ENCODE data around the gene VWF. TPM values are rescaled to one million over a fixed set of nuclear protein-coding genes. Genes with fewer than 3 reads are reported as not detected.
"Not testable (repeated sequence)": the region's sequence is repeated elsewhere in the genome, so short reads cannot be mapped to it uniquely, and the experiment has no call there.

The VWF gene
- total RNA-seq, 1 donor from 2014 or later: not detected

DNA sequence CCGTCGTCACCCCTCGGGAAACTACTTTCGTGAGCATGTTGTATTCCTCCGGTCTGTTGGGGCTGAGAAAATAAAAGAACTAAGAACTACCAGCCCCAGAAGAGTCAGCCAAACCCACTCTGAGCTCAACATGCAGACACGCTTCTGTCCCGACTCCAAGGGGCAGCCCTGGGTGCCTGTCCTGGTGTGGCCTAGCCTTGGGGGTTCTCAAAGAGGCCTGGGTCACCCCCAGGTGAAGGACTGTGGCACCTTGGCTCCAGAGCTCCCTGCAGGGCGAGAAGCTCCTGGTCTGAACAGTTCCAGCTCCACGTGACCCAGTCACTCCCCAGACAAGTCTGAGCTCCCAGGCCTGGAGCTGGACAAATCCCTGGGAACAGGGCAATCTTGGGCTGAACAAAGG, 87.0 kb downstream of the VWF start:
- H3K4me3 Mint-ChIP-seq: no peak overlapping the region
- no peak for DNase-seq (ENCODE audit: low spot score)
- peaks cover 7% of the 10 kb centered on the region for H3K4me1 Mint-ChIP-seq (ENCODE audit: low read depth)
- no peak overlapping the region for H3K27ac Mint-ChIP-seq
- no peaks in the 10 kb centered on the region for H3K9me3 Mint-ChIP-seq
- intact Hi-C loops (cut with micrococcal nuclease): no loop called here
- no peaks in the 10 kb centered on the region for H3K36me3 Mint-ChIP-seq (ENCODE audit: low read depth)
- no peaks in the 10 kb centered on the region for H3K27me3 Mint-ChIP-seq (ENCODE audit: insufficient read depth)

DNA sequence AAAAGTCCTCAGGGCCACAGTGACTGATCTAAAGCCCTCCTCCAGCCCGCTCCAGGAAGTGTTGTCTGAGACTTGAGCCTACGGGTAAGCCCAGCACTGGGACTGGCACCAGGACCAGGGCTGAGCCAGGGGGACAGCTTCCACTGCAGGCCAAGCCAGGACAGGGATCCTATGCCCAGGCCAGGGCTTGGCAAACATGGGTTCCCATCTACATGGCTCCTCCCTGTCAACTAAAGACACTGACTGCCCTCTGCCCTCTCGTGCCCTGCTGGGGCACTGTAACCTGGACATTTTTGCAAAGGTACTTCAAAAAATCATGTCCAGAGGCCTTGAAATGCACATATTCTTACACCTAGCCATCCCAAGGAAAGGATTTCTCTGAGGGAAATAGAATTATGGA, 88.0 kb downstream of the VWF start:
- Mint-ChIP-seq H3K36me3 (ENCODE audit: low read depth) (no peaks in the 10 kb centered on the region), H3K27me3 (ENCODE audit: insufficient read depth) (peaks cover 2% of the 10 kb centered on the region), H3K27ac (no peak overlapping the region), H3K4me1 (ENCODE audit: low read depth) (peaks cover 7% of the 10 kb centered on the region), H3K9me3 (no peaks in the 10 kb centered on the region), H3K4me3 (no peak overlapping the region)
- intact Hi-C loops (cut with micrococcal nuclease): no loop called here
- DNase-seq (ENCODE audit: low spot score): no peak

DNA sequence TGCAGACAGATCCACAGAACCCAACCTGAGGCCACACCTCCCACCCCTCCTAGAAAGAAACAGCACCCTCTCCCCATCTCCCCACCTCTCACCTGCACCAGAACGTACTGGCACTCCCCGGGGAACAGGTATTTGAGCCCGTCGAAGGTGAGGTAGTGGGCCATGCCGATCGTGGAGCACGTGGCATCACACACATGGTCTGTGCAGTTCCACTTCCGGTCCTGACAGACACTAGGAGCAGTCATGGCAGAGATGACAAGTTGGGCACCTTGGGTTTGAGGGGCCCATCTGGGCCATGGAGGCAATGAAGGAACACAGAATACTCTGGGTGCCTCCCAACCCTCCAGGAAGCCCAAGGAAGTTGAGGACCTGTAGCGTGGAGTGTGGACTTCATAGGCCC, 89.9 kb downstream of the VWF start:
- DNase-seq (ENCODE audit: low spot score): no peak
- intact Hi-C loops (cut with micrococcal nuclease): no loop called here
- Mint-ChIP-seq H3K27me3 (ENCODE audit: insufficient read depth) (peaks cover 2% of the 10 kb centered on the region), H3K4me1 (ENCODE audit: low read depth) (no peaks in the 10 kb centered on the region), H3K4me3 (no peak overlapping the region), H3K36me3 (ENCODE audit: low read depth) (no peaks in the 10 kb centered on the region), H3K27ac (no peak overlapping the region), H3K9me3 (no peaks in the 10 kb centered on the region)

DNA sequence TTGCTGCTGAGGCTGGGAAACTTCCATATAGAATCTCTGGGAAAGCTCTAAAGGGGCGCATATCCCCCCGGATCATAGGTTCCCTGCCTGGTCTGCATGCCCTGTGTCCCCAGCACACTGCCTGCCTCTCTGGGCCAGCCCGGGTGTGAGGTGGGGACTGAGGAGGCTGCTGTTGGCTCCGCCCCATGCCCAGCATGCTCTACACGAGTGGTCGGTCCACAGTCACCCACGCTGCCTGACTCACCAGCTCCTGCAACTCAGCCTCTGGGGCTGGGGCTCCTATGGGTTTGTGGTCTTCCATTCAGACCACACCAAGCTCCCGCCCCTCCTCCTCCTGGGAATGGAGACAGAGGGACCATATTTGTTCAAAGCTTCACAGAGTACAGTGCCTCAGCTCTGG, 90.9 kb downstream of the VWF start:
- Mint-ChIP-seq H3K4me1 (ENCODE audit: low read depth) (no peaks in the 10 kb centered on the region), H3K4me3 (no peak overlapping the region), H3K27me3 (ENCODE audit: insufficient read depth) (peaks cover 2% of the 10 kb centered on the region), H3K27ac (no peak overlapping the region), H3K36me3 (ENCODE audit: low read depth) (no peaks in the 10 kb centered on the region), H3K9me3 (no peaks in the 10 kb centered on the region)
- no peak for DNase-seq (ENCODE audit: low spot score)
- intact Hi-C loops (cut with micrococcal nuclease): no loop called here

DNA sequence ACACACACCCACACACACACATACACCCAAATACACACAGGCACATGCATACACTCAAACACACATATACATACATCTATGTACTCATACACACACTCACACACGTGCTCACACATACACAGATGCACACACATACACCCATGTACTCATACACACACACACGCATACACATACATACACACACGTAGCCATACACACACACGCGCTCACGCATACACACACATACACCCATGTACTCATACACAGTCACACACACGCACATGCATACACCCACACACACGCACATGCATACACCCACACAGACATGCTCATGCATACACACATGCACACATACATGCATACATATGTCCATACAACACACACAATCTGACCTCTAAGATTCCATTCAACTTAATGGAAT, 91.7 kb downstream of the VWF start:
- no peak for DNase-seq (ENCODE audit: low spot score)
- Mint-ChIP-seq H3K27me3 (ENCODE audit: insufficient read depth) (peaks cover 2% of the 10 kb centered on the region), H3K4me1 (ENCODE audit: low read depth) (no peaks in the 10 kb centered on the region), H3K36me3 (ENCODE audit: low read depth) (no peaks in the 10 kb centered on the region), H3K4me3 (no peak overlapping the region), H3K9me3 (no peaks in the 10 kb centered on the region), H3K27ac (no peak overlapping the region)
- intact Hi-C loops (cut with micrococcal nuclease): no loop called here

DNA sequence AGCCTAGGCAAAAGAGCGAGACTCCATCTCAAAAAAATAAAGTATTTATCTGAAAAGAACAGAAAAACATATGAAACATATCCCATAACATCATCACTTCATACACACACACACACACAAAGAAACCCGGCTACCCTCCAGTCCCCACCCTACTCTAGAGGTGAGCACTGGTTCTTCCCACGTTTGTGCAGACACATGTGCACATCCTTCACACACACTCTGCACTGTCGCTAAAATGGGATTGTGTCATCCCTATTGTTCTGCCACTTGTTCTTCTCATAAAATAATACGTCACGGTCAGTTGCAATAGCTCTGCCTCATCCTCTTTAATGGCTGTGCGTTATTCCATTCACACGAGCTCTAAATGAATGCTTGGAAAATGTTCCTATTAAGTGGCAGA, 93.5 kb downstream of the VWF start:
- no peaks in the 10 kb centered on the region for H3K9me3 Mint-ChIP-seq

DNA sequence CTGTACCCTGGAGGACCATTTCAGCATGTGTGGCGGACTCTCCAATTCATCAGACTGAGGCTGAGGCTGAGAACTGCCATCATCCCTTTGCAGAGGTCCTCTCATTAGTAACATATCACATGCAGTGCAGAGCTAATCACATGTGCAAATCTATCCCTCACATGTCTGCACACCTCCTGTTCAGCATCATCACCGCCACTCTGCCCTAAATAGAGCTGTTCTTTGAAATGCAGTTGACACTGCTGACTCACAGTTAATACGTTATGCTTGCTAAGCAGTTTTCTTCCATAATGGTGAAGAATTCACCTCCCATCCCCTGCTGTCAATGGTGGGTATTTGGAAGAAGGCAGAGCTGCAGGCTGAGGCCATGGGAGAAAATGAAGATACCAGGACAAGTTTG, 94.4 kb downstream of the VWF start:
- no peaks in the 10 kb centered on the region for H3K4me1 Mint-ChIP-seq (ENCODE audit: low read depth)
- H3K36me3 Mint-ChIP-seq (ENCODE audit: low read depth): no peaks in the 10 kb centered on the region
- no peak overlapping the region for H3K27ac Mint-ChIP-seq
- intact Hi-C loops (cut with micrococcal nuclease): no loop called here
- no peaks in the 10 kb centered on the region for H3K9me3 Mint-ChIP-seq
- H3K27me3 Mint-ChIP-seq (ENCODE audit: insufficient read depth): peaks cover 2% of the 10 kb centered on the region
- DNase-seq (ENCODE audit: low spot score): no peak
- H3K4me3 Mint-ChIP-seq: no peak overlapping the region

More for the DNA sequence above, 93.5 kb downstream of the VWF start:
- no peaks in the 10 kb centered on the region for H3K4me1 Mint-ChIP-seq (ENCODE audit: low read depth)
- no peaks in the 10 kb centered on the region for H3K36me3 Mint-ChIP-seq (ENCODE audit: low read depth)
- intact Hi-C loops (cut with micrococcal nuclease): no loop called here
- H3K4me3 Mint-ChIP-seq: no peak overlapping the region
- peaks cover 2% of the 10 kb centered on the region for H3K27me3 Mint-ChIP-seq (ENCODE audit: insufficient read depth)
- no peak overlapping the region for H3K27ac Mint-ChIP-seq
- no peak for DNase-seq (ENCODE audit: low spot score)

DNA sequence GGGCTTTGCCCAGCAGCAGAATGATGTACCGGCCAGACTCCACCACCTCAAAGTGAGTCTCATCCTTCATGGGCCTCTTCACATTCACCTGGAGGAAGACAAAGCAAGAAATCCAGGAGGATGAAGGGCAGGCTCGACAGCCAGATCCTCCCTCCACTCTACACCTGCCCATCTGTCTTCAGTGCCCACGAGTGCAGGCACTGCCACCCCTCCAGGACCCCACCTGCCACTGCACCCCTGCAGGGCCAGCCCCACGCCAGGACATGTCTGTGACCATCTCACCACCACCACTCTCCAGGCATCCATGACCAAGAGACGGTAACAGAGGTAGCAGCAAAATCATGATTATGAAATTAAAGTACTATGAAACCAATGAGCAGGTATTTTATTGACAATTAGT, 95.1 kb downstream of the VWF start:
- DNase-seq (ENCODE audit: low spot score): no peak
- Mint-ChIP-seq H3K9me3 (no peaks in the 10 kb centered on the region), H3K27ac (no peak overlapping the region), H3K27me3 (ENCODE audit: insufficient read depth) (peaks cover 2% of the 10 kb centered on the region), H3K4me1 (ENCODE audit: low read depth) (no peaks in the 10 kb centered on the region), H3K4me3 (no peak overlapping the region), H3K36me3 (ENCODE audit: low read depth) (no peaks in the 10 kb centered on the region)
- intact Hi-C loops (cut with micrococcal nuclease): no loop called here

DNA sequence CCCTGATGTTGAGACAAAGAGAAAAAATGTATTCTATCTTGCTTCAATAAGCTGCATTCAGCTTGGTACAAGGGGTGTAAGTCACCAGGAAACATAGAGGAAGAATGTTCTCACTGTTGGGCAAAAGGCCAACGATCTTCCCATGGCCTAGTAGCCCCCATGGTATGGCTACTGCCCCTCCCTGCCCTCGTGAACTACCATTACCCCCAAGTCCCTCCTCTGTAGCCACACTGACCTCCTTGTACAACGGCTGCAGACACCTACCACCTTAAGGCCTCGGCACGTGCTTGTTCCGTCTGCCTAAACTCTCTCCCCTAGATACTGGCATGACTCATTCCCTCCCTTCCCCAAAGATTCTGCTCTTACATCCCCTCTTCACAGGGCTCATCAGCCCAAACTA, 97.5 kb downstream of the VWF start:
- Mint-ChIP-seq H3K4me3 (no peak overlapping the region), H3K27ac (no peak overlapping the region)
- intact Hi-C loops (cut with micrococcal nuclease): no loop called here

DNA sequence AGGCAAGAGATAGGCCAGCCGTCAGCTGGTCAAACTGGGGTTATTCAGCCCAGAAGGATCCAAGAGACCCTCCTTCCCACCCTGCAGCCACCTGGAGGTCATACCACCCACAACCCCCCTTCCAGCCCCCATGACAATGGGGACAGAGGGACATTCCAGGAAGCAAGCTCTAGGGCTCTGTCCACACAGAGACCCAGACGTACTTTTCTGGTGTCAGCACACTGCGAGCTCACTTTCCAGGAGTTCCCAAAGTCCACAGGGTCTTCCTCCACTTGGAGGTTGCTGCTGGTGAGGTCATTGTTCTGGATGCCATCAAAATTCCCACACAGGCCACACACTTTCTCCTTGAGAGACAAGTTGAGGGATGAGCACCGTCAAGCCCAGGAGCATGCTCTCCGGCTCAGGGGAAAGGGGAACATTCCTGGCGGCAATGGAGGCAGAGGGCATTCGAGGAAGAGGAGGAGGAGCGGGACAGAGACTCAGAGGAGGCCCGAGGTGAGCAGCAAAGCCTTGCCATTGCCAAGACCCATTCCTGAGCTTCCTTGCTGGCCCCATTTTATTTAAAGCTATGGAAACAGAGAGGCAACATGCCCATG, 98.7 kb downstream of the VWF start:
- H3K9me3 Mint-ChIP-seq; H3K36me3 Mint-ChIP-seq (ENCODE audit: low read depth); H3K27ac Mint-ChIP-seq; H3K4me1 Mint-ChIP-seq (ENCODE audit: low read depth); DNase-seq (ENCODE audit: low spot score); intact Hi-C loops (cut with micrococcal nuclease); H3K27me3 Mint-ChIP-seq (ENCODE audit: insufficient read depth); H3K4me3 Mint-ChIP-seq: not testable (repeated sequence)

More for the DNA sequence above, 97.5 kb downstream of the VWF start:
- Mint-ChIP-seq H3K4me1 (ENCODE audit: low read depth) (no peaks in the 10 kb centered on the region), H3K9me3 (no peaks in the 10 kb centered on the region), H3K27me3 (ENCODE audit: insufficient read depth) (peaks cover 1% of the 10 kb centered on the region), H3K36me3 (ENCODE audit: low read depth) (no peaks in the 10 kb centered on the region)
- no peak for DNase-seq (ENCODE audit: low spot score)

DNA sequence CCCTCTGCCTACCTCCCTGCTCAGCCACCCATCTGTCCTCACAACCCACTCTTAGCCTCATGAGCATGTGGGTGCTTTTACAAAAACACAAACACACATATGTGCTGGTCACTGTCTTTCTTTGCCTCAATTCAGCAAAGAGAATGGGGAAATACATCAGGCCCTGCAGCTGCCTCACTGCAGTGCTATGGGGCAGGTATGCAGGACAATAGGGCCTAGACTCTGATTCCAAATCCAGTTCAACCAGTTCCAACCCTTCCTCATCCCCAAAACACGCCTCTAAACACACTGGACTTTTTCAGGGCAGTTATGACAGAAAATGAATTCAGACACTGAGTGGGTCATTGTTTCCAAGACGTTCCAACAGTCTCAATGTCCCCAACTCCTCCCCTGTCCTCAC, 100.4 kb downstream of the VWF start:
- H3K36me3 Mint-ChIP-seq (ENCODE audit: low read depth); H3K4me1 Mint-ChIP-seq (ENCODE audit: low read depth); H3K4me3 Mint-ChIP-seq; DNase-seq (ENCODE audit: low spot score); H3K9me3 Mint-ChIP-seq; H3K27me3 Mint-ChIP-seq (ENCODE audit: insufficient read depth); intact Hi-C loops (cut with micrococcal nuclease); H3K27ac Mint-ChIP-seq: not testable (repeated sequence)

DNA sequence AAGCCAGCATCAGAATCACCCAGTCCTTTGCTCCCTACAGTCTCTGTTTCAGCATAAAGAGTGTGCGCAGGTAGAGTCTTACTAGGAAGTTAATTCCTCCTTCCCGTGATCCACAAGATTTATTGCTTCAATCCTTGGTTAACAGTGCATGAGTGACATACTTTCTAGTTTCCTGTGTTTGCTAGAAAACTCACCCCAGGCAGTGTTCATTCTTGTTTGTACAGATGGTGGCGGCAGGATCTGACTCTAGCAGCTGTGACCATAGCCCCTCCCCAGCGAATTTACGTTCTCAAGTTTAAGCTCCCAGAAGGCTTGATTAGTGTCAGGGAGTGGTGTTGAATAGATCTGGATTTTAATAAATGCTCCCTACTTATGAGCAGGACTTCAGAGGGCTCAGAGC, 103.5 kb downstream of the VWF start:
- no peak for DNase-seq (ENCODE audit: low spot score)
- no peaks in the 10 kb centered on the region for H3K27me3 Mint-ChIP-seq (ENCODE audit: insufficient read depth)
- H3K4me3 Mint-ChIP-seq: no peak overlapping the region
- no peaks in the 10 kb centered on the region for H3K36me3 Mint-ChIP-seq (ENCODE audit: low read depth)
- H3K9me3 Mint-ChIP-seq: no peaks in the 10 kb centered on the region
- no peaks in the 10 kb centered on the region for H3K4me1 Mint-ChIP-seq (ENCODE audit: low read depth)
- no peak overlapping the region for H3K27ac Mint-ChIP-seq
- intact Hi-C loops (cut with micrococcal nuclease): no loop called here

DNA sequence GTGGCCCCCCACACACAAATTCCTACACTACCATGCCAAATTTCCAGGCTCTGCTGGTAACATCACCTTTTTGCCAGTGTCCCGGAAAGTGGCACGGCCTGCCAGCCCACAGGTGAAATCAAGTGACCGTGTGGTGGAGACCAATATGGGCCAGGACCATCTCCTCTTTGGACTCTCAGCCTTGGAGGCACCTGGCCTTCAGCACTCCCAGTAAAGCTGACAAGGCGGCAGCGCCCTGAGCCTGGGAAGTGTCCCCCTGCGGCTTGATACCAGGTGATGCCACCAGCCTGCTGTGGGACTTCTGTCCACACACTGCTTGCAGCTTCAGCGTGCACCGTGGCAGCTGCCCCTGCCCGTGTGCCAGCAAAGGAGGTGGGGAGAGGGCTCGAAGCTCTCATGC, 104.0 kb downstream of the VWF start:
- H3K9me3 Mint-ChIP-seq; intact Hi-C loops (cut with micrococcal nuclease); H3K27ac Mint-ChIP-seq; DNase-seq (ENCODE audit: low spot score); H3K4me3 Mint-ChIP-seq; H3K4me1 Mint-ChIP-seq (ENCODE audit: low read depth); H3K36me3 Mint-ChIP-seq (ENCODE audit: low read depth); H3K27me3 Mint-ChIP-seq (ENCODE audit: insufficient read depth): not testable (repeated sequence)

DNA sequence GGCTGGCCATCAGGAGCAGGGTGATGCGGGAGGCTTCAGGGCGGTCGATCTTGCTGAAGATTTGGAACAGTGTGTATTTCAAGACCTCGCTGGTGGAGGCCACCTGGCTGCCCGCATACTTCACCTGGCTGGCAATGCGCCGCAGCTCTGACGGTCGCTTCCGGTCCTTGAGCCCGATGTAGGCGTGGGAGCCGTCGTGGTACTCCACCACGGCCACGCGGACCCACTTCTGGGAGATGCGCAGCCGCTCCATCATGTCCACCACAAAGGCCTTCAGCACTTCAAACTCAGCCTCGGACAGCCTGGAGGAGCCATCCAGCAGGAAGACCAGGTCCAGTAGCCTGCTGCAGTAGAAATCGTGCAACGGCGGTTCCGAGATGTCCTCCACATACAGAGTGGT, 105.2 kb downstream of the VWF start:
- H3K36me3 Mint-ChIP-seq (ENCODE audit: low read depth); H3K4me1 Mint-ChIP-seq (ENCODE audit: low read depth); H3K9me3 Mint-ChIP-seq; H3K27me3 Mint-ChIP-seq (ENCODE audit: insufficient read depth); H3K27ac Mint-ChIP-seq; DNase-seq (ENCODE audit: low spot score); H3K4me3 Mint-ChIP-seq; intact Hi-C loops (cut with micrococcal nuclease): not testable (repeated sequence)

All from activated T-helper 1 cell treated with anti-CD3 and anti-CD28 coated beads, Interleukin-12 subunit alpha, Interleukin-12 subunit beta, Interleukin-2, Interleukin-4 antibody, amounts not matched to agents 30 ng/mL and 10 ng/mL and 1 ng/mL, durations not matched to agents 14 hours and 24 hours and 36 hours (primary cell).